Hepatocyte (in vitro differentiated cells): ENCODE results near the gene PIGN.

Experiments
- CTCF ChIP-seq: fragments of 200-600 bp; sonication (generic); IDR thresholded peaks from 2 replicates; pipeline ENCODE4 v1.5.1; 2016; ENCODE audit warnings: antibody characterized with exemption, mild to moderate bottlenecking; ENCODE audit not compliant: poor library complexity
- EZH2 ChIP-seq: fragments of 200-600 bp; sonication (generic); IDR thresholded peaks from 2 replicates; pipeline ENCODE4 v1.6.1; 2016; ENCODE audit warnings: antibody characterized with exemption, mild to moderate bottlenecking, borderline replicate concordance
- EZH2phosphoT487 ChIP-seq: fragments of 200-600 bp; sonication (generic); IDR thresholded peaks from one replicate; pipeline ENCODE4 v1.6.1; 2018; ENCODE audit warnings: antibody characterized with exemption, mild to moderate bottlenecking, low read depth, moderate library complexity; ENCODE audit not compliant: unreplicated experiment, severe bottlenecking

DNA sequence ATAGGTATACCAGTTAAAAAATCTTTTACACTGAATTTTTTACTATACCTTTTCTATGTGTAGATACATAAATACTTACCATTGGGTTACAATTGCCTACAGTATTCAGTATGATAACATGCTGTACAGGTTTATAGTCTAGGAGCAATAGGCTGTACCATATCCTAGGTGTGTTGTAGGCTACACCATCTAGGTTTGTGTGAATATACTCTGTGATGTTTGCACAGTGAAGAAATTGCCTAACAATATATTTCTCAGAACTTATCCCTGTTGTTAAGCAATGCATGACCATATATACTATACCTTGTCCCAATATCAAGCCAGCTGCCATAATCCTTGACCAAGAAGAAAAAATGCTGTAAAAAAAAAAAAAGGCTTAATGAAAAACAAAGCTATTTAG lies 114.5 kb downstream of the PIGN start:
- no peak for TF ChIP-seq CTCF
- no peak for TF ChIP-seq EZH2
- TF ChIP-seq EZH2phosphoT487, result no peak
